GM18502 (cell line): ENCODE results near the gene TP53TG3F.
"Not testable (repeated sequence)": the region's sequence is repeated elsewhere in the genome, so short reads cannot be mapped to it uniquely, and the experiment has no call there.

Experiments
- ATAC-seq: cut with Tn5 transposase; IDR thresholded peaks from one replicate; pipeline ENCODE4 v1.9.1; 2021; ENCODE audit warnings: mild to moderate bottlenecking; ENCODE audit not compliant: unreplicated experiment, poor library complexity

Gene TP53TG3F

DNA sequence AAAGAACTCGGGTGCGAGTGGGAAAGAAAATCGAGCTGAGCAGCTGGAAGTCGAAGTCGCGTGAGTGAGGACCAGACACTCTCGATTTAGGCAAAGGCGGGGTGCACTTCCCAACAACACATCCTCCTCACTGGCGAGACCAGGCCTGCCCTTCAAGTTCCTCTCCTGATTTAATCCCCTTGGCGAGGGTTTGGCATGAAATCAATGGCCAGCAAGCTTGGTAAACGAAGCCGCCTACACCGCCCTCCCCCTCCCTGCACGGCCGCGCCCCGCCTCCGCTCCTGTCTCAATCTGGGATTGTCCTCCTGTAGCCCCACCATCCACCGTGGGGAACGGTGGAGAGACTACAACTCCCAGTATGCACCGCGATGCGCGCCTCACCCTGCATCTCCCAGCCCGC lies at the start of gene TP53TG3F:
TSS of gene TP53TG3F (plus strand) at position 301 of the 400 bp plus-strand sequence. CDS start at position 369, 68 bp downstream.
- not testable (repeated sequence) for ATAC-seq

DNA sequence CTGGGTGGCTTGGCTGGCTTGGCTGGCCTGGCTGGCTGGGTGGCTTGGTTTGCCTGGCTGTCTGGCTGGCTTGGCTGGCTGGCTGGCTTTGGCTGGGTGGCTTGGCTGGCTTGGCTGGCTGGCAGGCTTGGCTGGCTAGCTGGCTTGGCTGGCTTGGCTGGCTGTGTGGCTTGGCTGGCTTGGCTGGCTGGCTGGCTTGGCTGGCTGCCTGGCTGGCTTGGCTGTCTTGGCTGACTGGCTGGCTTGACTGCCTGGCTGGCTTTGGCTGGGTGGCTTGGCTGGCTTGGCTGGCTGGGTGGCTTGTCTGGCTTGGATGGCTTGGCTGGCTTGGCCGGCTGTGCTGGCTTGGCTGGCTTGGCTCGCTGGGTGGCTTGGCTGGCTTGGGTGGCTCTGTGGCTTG lies 32.2 kb downstream of the TP53TG3F start:
- ATAC-seq, result not testable (repeated sequence)

DNA sequence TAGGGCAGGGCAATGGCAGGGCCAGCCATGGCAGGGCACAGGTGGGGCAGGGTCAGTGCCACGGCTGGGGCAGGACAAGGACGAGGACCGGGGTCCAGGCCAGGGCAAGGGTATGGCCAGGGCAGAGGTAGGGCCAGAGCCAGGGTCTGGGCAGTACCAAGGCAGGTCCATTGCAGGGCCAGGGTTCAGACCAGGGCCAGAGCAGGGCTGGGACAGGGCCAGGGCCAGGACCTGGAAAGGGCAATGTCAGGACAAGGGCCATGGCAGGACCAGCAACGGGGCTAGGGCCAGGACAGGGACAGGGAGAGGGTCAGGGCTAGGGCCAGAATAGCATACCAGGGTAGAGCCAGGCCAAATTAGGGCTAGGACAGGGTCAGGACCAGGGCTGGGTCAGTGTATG lies 47.8 kb downstream of the TP53TG3F start:
- not testable (repeated sequence) for ATAC-seq

DNA sequence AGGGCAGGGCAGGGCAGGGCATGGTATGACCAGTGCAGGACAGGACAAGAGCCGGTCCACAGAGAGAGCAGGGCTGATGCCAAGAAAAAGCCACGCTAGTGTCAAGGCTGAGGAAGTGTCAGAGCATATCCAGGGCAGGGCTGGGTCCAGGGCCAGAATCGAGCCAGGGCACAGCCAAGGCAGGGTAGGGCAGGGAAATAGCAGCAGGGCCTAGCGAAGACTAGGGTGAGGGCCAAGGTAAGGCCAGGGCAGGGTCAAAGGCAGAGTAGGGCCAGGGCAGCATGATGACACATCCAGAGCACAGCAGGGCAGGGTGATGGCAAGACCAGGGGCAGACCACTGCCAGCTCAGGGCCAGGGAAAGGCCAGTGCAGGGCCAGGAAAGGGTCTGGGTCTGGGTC lies 49.7 kb downstream of the TP53TG3F start:
- ATAC-seq, result not testable (repeated sequence)

- not testable (repeated sequence) for ATAC-seq
These were observed 50.5 kb downstream of the TP53TG3F start for GRCh38 chr16:33509906-33510305.
